Measurements from ENCODE around the gene PRKCG.

PRKCG gene

GRCh38 chr19:53898636-53899341, 16.8 kb downstream of the PRKCG start:
- DNase-seq (ENCODE audit: low read depth in 2 of 2), result no peak

GRCh38 chr19:53900191-53900860, 18.3 kb downstream of the PRKCG start:
- DNase-seq (ENCODE audit: low read depth in 2 of 2), result no peak

DNA sequence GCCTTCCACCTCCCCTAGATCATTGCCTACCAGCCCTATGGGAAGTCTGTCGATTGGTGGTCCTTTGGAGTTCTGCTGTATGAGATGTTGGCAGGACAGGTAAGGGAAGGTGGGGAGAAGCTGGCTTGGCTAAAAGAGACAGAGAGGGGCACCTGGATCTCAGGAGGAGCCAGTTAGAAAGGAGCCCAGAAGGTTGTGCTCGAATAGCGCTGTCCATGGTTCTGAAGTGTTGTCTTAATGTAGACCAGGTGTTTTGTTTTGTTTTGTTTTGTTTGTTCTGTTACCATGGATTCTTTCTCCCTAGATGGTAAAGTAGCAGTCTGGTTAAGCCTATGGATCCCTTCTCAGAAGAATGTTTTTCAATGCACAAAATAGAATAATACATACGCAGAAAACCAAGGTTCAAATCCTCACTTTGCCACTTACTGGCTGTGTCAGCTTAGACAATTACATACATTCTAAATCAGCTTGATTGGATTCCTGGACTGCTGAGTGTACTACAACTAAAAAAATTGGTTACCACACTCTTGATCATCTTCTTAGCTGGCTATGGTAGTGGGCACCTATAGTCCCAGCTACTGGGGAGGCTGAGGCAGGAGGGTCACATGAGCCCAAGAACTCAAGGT, 21.2 kb downstream of the PRKCG start:
- no peak for DNase-seq (ENCODE audit: low read depth in 2 of 2)

- DNase-seq (ENCODE audit: low read depth in 2 of 2), result no peak
Observed at GRCh38 chr19:53904909-53905308, 22.9 kb downstream of the PRKCG start.

- DNase-seq (ENCODE audit: low read depth in 2 of 2), result no peak
Observed at GRCh38 chr19:53905787-53906186, 23.8 kb downstream of the PRKCG start.

- DNase-seq (ENCODE audit: low read depth in 2 of 2), result peak; percentile 34 to 37
Observed at GRCh38 chr19:53906211-53907192, 24.5 kb downstream of the PRKCG start.

DNA sequence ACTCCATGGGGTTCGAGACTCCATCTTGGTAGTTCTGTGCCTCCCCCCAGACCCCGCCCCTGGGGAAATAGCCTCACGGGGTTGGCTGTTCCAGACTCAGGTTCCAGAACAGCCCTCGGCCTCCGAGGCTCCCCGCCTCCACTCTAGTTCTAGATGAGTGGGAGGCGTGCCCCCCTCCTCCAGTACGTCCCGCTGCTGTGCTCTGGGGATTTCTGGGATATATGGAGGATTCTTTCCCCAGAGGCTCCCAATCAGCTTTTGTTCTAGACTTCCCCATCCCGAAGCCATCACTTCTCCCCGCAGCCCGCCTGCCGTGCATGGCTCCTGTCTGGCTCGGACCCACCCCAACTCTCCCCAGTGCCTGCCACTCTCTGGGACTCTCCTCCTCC, 25.2 kb downstream of the PRKCG start:
- DNase-seq (ENCODE audit: low read depth in 2 of 2), result no peak

DNA sequence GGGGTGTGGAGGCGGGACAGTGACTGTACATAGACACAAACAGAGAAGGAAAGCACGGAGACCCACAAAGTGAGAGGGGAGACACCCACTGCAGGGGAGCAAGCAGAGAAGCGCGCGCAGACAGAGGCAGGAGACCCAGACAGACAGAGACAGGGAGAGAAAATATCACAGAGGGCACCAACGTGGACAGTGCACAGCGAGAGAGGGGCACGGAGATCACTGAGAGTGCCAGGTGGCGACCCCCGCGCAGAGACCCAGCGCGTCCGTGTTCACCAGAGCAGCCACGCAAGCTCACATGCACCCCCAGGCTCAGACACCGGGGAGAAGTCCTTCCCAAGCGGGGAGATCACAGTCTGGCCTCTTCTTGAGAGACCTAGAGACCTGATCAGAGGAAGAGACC, 25.7 kb downstream of the PRKCG start:
- no peak for DNase-seq (ENCODE audit: low read depth in 2 of 2)

- peak; percentile 36 to 42 for DNase-seq (ENCODE audit: low read depth in 2 of 2)
Observed at GRCh38 chr19:53908106-53908934, 26.3 kb downstream of the PRKCG start.

DNA sequence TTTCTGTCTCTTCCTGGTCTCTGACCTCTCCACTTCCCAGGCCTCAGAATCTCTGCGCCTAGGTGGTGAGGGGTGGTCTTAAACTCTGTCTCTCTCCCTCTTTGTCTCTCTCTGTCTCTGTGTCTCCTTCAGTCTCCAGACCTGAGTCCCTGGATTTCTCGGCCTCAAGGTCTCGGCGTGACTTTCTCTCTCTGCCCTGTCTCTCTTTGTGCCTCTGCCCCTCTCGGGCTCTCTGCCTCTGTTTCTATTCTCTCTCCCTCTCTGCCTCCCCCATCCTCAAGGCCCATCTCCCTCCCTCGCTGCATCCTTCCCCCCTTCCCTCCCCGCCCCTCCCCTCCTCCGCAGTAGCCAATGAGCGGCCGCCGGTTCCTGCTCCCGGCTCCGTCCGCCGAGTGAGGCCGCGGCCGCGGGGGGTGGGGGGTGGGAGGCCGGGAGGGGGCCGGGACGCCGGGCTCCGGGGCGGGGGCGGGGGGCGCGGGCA, 27.0 kb downstream of the PRKCG start, which contains the start of gene CACNG7:
Gene CACNG7 (plus strand): TSS at position 344 of the 481 bp plus-strand sequence. CDS start 3,554 bp downstream, outside the sequence.
- DNase-seq (ENCODE audit: low read depth in 2 of 2), result no peak

GRCh38 chr19:53909471-53910169, 27.6 kb downstream of the PRKCG start:
- no peak for DNase-seq (ENCODE audit: low read depth in 2 of 2)

GRCh38 chr19:53910170-53910518, 28.1 kb downstream of the PRKCG start:
- no peak for DNase-seq (ENCODE audit: low read depth in 2 of 2)

DNA sequence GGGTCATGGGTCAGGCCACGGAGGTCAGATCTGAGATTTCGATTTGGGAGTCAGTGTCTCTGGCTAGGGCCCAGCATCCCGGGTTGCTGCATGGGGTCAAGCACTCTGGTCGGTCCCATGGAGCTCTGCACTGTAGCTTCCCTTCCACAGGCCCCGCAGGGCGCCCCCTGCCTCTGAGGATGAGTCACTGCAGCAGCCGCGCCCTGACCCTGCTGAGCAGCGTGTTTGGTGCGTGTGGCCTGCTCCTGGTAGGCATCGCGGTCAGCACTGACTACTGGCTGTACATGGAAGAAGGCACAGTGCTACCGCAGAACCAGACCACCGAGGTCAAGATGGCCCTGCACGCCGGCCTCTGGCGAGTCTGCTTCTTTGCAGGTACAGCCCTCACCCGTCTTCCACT, 30.7 kb downstream of the PRKCG start:
- DNase-seq (ENCODE audit: low read depth in 2 of 2), result no peak

- DNase-seq (ENCODE audit: low read depth in 2 of 2), result no peak
Observed at GRCh38 chr19:53915000-53915399, 33.0 kb downstream of the PRKCG start.

DNA sequence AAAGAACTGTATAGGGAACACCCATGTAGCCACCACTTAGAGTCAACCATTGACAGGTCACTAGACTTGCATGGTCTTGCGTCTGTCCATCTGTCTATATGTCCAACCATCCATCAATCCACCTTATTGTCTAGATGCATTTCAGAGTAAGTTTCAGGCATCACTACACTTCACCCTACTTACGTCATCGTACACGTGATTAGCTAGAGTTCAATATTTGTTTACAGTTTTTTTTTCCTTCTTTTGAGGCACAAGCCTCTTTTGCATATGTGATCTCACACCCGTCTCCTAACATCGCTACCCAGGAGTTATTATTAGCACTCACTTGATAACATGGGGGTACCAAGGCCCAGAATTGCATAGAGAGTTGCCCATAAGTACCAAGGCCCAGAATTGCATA, 34.0 kb downstream of the PRKCG start:
- no peak for DNase-seq (ENCODE audit: low read depth in 2 of 2)

- no peak for DNase-seq (ENCODE audit: low read depth in 2 of 2)
Observed at GRCh38 chr19:53917356-53917755, 35.4 kb downstream of the PRKCG start.

GRCh38 chr19:53927739-53928138, 45.7 kb downstream of the PRKCG start:
- DNase-seq (ENCODE audit: low read depth in 2 of 2), result no peak

DNA sequence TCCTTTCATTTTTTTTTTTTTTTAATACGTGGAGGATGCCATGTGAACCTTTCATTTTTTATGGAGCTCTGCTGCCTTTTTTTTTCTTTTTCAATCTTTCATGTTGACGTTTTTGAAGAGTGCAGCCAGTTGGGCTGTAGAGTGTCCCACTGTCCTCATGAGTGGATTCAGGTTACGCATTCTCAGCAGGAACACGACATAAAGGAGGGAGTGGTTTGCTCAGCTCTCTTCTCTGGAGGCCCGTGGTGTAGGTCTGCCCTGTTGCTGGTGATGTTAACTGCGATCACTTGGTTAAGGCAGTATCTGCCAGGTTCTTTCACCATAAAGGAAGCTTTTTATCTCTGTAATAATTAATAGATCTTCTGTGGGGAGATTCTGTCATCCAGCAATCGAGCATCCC, 54.0 kb downstream of the PRKCG start:
- no peak for DNase-seq (ENCODE audit: low read depth in 2 of 2)

DNA sequence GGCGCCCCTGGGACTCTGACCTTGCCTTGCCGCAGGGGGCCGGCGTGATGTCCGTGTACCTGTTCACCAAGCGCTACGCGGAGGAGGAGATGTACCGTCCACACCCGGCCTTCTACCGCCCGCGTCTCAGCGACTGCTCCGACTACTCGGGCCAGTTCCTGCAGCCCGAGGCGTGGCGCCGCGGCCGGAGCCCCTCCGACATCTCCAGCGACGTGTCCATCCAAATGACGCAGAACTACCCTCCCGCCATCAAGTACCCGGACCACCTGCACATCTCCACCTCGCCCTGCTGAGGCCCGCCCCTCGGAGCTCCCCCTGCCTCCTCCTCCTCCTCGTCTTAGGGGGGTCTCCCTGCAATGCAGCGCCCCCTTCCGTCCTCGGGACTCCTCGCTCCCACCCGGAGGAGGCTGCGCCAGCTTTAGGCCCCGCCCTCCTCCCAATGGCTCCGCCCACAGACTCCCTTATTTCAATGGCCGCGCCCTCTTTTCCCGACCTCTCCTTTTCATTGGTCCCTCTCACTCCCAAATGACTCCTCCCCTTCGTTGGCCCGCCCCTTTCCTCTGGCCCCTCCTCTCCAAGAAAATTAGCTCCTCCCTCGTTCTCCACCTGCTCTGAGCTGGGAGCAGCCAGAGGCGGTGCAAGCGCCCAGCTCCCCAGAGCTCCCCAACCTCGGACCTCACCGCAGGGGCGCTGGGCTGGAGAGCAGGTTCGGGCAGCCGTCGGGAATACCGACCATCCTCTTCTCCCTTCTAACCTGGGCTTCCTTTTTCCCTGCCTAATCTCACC, 60.2 kb downstream of the PRKCG start:
- peak in 1 of 2 donors; percentile 1 for DNase-seq (ENCODE audit: low read depth in 2 of 2)

All from stimulated activated CD8-positive, alpha-beta memory T cell treated with anti-CD3 and anti-CD28 coated beads, Interleukin-15, amount 100 ng/mL, for 48 hours (primary cell).